GM12878 (cell line): ENCODE results near the gene RECQL. TPM values are rescaled to one million over a fixed set of nuclear protein-coding genes. Genes with fewer than 3 reads are reported as not detected.
"Not testable (repeated sequence)": the region's sequence is repeated elsewhere in the genome, so short reads cannot be mapped to it uniquely, and the experiment has no call there.

ENCODE experiments used
- ATAC-seq: fragments of 200-7000 bp; cut with Tn5 transposase; 3 replicates; pipeline ENCODE4 v1.9.1; 2020; ENCODE audit warnings: mild to moderate bottlenecking, moderate library complexity
- BruUV-seq: library from RNA; stranded (reverse); fragments of 400-500 nt; replicated peaks from 2 replicates; lab custom pipeline; 2021; lab: Mats Ljungman, UMichigan
- CTCF ChIA-PET: fragments of 300-600 bp; sonication (Branson Sonifier 250); formaldehyde crosslinking; extraction: SDS; loops from one replicate; lab custom pipeline; 2021; ENCODE audit warnings: inconsistent platforms; lab: Yijun Ruan, JAX
- POLR2A ChIA-PET: fragments of 350-600 bp; formaldehyde crosslinking; extraction: SDS; loops from one replicate; lab custom pipeline; 2021; ENCODE audit warnings: inconsistent platforms; lab: Charles Lee
- RAD21 ChIA-PET: fragments of 300-600 bp; sonication (Branson Sonifier 250); formaldehyde crosslinking; loops from one replicate; lab custom pipeline; 2023; ENCODE audit warnings: antibody characterized with exemption; ENCODE audit not compliant: unreplicated experiment; lab: Charles Lee
- SMC1A ChIA-PET: fragments of 300-600 bp; sonication (Branson Sonifier 250); formaldehyde crosslinking; loops from one replicate; lab custom pipeline; 2023; ENCODE audit not compliant: unreplicated experiment, uncharacterized antibody; lab: Charles Lee
- DNase-seq: peaks from one replicate; pipeline ENCODE4 v3.0.0-alpha.2; 2011; ENCODE audit warnings: low read depth, low spot score
- FAIRE-seq: peaks from 3 replicates; lab custom pipeline; 2011; peaks lifted over from hg19 to GRCh38; lab: Jason Lieb, UNC
- H2AFZ ChIP-seq: 2 replicates; pipeline ENCODE4 v1.6.0; 2011; ENCODE audit warnings: low read depth, low read length, control low read depth; ENCODE audit not compliant: control insufficient read depth
- H3K27ac ChIP-seq: 2 replicates; pipeline ENCODE4 v1.5.1; 2011; ENCODE audit warnings: control low read depth; ENCODE audit not compliant: control insufficient read depth, insufficient read depth
- H3K27me3 ChIP-seq, 2 experiments: replicated peaks in 1 of 2; 2 replicates each; pipeline versions ENCODE4 v1.6.0 to v1.6.1; 2011; ENCODE audit warnings: low read length in 1 of 2; ENCODE audit not compliant: control insufficient read depth in 2 of 2, insufficient read depth in 2 of 2
- H3K36me3 ChIP-seq, 2 experiments: 2 replicates each; pipeline ENCODE4 v1.5.1; 2011; ENCODE audit warnings: low read length in 1 of 2; ENCODE audit not compliant: control insufficient read depth in 2 of 2, insufficient read depth in 2 of 2
- H3K4me1 ChIP-seq: 2 replicates; pipeline ENCODE4 v1.6.1; 2011; ENCODE audit warnings: mild to moderate bottlenecking, low read length, moderate library complexity, mixed read lengths; ENCODE audit not compliant: control insufficient read depth, insufficient read depth
- H3K4me2 ChIP-seq: 2 replicates; pipeline ENCODE4 v1.6.0; 2011; ENCODE audit warnings: control low read depth; ENCODE audit not compliant: control insufficient read depth, insufficient read depth
- H3K4me3 ChIP-seq: fragments of 200-600 bp; sonication (generic); 2 replicates; pipeline ENCODE4 v1.5.1; 2016
- H3K79me2 ChIP-seq: 2 replicates; pipeline ENCODE4 v1.6.0; 2011; ENCODE audit warnings: low read length; ENCODE audit not compliant: control insufficient read depth, insufficient read depth
- H3K9ac ChIP-seq: 2 replicates; pipeline ENCODE4 v1.8.0; 2011; ENCODE audit warnings: low read length, control low read depth, mixed read lengths; ENCODE audit not compliant: control insufficient read depth, insufficient read depth
- H3K9me3 ChIP-seq: replicated peaks from 3 replicates; pipeline ENCODE4 v1.5.1; 2011; ENCODE audit warnings: mild to moderate bottlenecking, low read length; ENCODE audit not compliant: control insufficient read depth, insufficient read depth
- H4K20me1 ChIP-seq: 2 replicates; pipeline ENCODE4 v1.6.0; 2011; ENCODE audit not compliant: control insufficient read depth, insufficient read depth
- BRCA1 ChIP-seq: IDR thresholded peaks from 2 replicates; pipeline ENCODE4 v1.6.1; 2011; ENCODE audit warnings: low read depth, low read length, improper control_type of control experiment
- POLR2AphosphoS5 ChIP-seq: IDR thresholded peaks from 2 replicates; pipeline ENCODE4 v1.6.1; 2011; ENCODE audit warnings: mild to moderate bottlenecking, low read length, inconsistent platforms
- POU2F2 ChIP-seq: IDR thresholded peaks from 3 replicates; pipeline ENCODE4 v1.6.1; 2011; ENCODE audit warnings: low read depth, mild to moderate bottlenecking, low read length, borderline replicate concordance
- RUNX3 ChIP-seq: IDR thresholded peaks from 2 replicates; pipeline ENCODE4 v1.6.1; 2012; ENCODE audit warnings: low read length, inconsistent platforms
- WGBS: methylation state at CpG from one replicate; pipeline ENCODE4 v1.1.6; 2016; ENCODE audit warnings: low lambda C conversion rate; ENCODE audit not compliant: insufficient replicate concordance, insufficient coverage; ENCODE audit errors: missing lambda C conversion rate; 5-methylcytosine and 5-hydroxymethylcytosine counted together
- in situ Hi-C: fragments of 300-500 bp; cut with MboI; formaldehyde crosslinking; loops from 9 replicates; pipeline ENCODE4 v1.14.3; 2018; ENCODE audit warnings: mixed read lengths
- intact Hi-C: fragments of 100-400 bp; cut with micrococcal nuclease; formaldehyde crosslinking; loops from one replicate; pipeline ENCODE4 v1.14.2; 2022; ENCODE audit not compliant: unreplicated experiment
- polyA plus RNA-seq, 11 experiments: library from polyadenylated mRNA; depleted of rRNA in 4 of 11; unstranded in 6 of 11; stranded (reverse) in 5 of 11; fragments of >200 nt; fragmentation: Nextera tagmentation in 4 of 11; fragmentation: Illumina TruSeq in 1 of 11; extraction: Ambion mirVana in 4 of 11; extraction: Trizol in 1 of 11; gene quantifications; 1 replicate in 1 of 11; 2 replicates in 10 of 11; pipeline versions ENCODE4 v1.2.1 to v1.2.3, GENCODE V29; 2011 to 2016; ENCODE audit warnings: inconsistent platforms in 2 of 11, missing spikeins in 2 of 11, low read depth in 1 of 11
- total RNA-seq, 4 experiments: library from RNA; depleted of rRNA in 3 of 4; stranded (reverse); fragments of >200 nt in 3 of 4; fragmentation: Illumina TruSeq in 1 of 4; extraction: Trizol in 1 of 4; gene quantifications; 2 replicates each; pipeline versions ENCODE4 v1.2.1 to v1.2.3, GENCODE V29; 2013 to 2021

RECQL gene
- total and polyA plus RNA-seq, 10 of the 15 experiments (the other 5 are each of a cell fraction or from before 2014, with no cell fraction given): 47.4 to 130 (median 70.8) TPM

- ATAC-seq: no peak; the same call in 2 of the 3 replicates
- RAD21 ChIA-PET: no interaction called here
- peaks cover 0 to 29% of the 10 kb centered on the region in 2 experiments; a peak in 2 of 4 replicates for H3K36me3 ChIP-seq
Observed at GRCh38 chr12:21472197-21472823, 29.1 kb downstream of the RECQL start.

DNA sequence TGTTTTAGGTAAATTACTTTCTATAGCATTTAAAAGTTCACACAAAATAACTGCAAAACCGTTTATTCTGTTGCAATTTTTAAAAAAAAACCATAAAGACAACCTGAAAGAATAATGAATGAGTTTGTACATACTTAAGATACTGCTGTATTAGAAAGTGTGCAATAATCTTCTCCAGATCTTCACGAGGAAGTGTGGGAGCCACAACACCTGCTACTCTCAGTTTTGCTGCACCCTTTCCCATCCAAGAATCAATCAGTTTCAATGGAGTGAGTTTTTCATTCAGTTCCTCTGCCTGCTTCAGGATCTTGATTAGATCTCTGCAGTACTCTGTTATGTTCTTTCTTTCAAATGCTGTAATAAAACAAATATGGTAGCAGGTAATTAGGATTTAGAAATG is 30.1 kb downstream of the RECQL start:
- no TSS peak for BruUV-seq
- no peaks in the 10 kb centered on the region for H3K9me3 ChIP-seq
- H3K79me2 ChIP-seq: no peaks in the 10 kb centered on the region
- H3K4me2 ChIP-seq: no peak overlapping the region
- WGBS: 19% methylated on average over 2 of the region's 2 CpGs
- ChIA-PET CTCF (no interaction called here), RAD21 (no interaction called here), SMC1A (no interaction called here), POLR2A (no interaction called here)
- no peak overlapping the region for H2AFZ ChIP-seq
- no peak for TF ChIP-seq BRCA1
- no peak overlapping the region for H3K27ac ChIP-seq
- FAIRE-seq (no peak), DNase-seq (no peak), ATAC-seq (no peak)
- H3K9ac ChIP-seq: no peak overlapping the region
- H3K36me3 ChIP-seq: peaks cover 0 to 30% of the 10 kb centered on the region in 2 experiments; a peak in 2 of 4 replicates
- H3K4me1 ChIP-seq: no peaks in the 10 kb centered on the region
- no peaks in the 10 kb centered on the region for H3K27me3 ChIP-seq
- intact Hi-C loops: no loop called here
- H4K20me1 ChIP-seq: no peaks in the 10 kb centered on the region
- in situ Hi-C loops: no loop called here
- no peak overlapping the region for H3K4me3 ChIP-seq

More at GRCh38 chr12:21472197-21472823, 29.1 kb downstream of the RECQL start:
- Histone ChIP-seq H2AFZ (no peak overlapping the region), H3K9ac (no peak overlapping the region), H3K27ac (no peak overlapping the region), H3K79me2 (no peaks in the 10 kb centered on the region), H3K9me3 (no peaks in the 10 kb centered on the region), H4K20me1 (no peaks in the 10 kb centered on the region), H3K4me2 (no peak overlapping the region), H3K4me1 (no peaks in the 10 kb centered on the region), H3K27me3 (no peaks in the 10 kb centered on the region), H3K4me3 (no peak overlapping the region)
- FAIRE-seq (no peak), DNase-seq (no peak)
- intact Hi-C loops: no loop called here
- in situ Hi-C loops: no loop called here
- CTCF ChIA-PET: no interaction called here
- POLR2A ChIA-PET: no interaction called here
- TF ChIP-seq RUNX3 (no peak), POU2F2 (no peak), POLR2AphosphoS5 (peak; percentile 37; the same call in 1 of the 2 replicates)
- no TSS peak for BruUV-seq
- SMC1A ChIA-PET: no interaction called here
- 97% methylated on average over 7 of the region's 7 CpGs for WGBS

DNA sequence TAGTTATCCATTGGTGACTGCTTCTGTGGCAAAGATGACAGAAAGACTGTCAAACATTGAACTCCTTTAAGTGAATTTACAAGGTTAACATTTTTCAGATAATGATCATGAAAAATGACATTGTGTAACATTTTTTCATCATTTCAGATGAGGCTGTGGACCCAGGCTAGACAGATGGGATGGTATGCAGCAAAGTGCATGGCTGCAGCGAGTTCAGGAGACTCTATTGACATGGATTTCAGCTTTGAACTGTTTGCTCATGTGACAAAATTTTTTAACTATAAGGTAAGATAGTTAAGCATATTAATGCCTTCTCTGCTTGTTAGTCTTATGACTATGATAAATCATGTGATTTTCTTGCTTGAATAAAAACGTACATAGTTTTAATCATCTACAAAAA is 34.1 kb downstream of the RECQL start:
- in situ Hi-C loops: not testable (repeated sequence)
- peaks cover 0 to 17% of the 10 kb centered on the region in 2 experiments; a peak in 1 of 4 replicates for H3K36me3 ChIP-seq

More for the DNA sequence above, 34.1 kb downstream of the RECQL start:
- POLR2A ChIA-PET, H3K4me2 ChIP-seq, H3K79me2 ChIP-seq, intact Hi-C loops, H3K4me1 ChIP-seq, H3K27me3 ChIP-seq, RAD21 ChIA-PET, H3K27ac ChIP-seq, DNase-seq, H2AFZ ChIP-seq, ATAC-seq, BruUV-seq, H4K20me1 ChIP-seq, H3K9ac ChIP-seq, H3K9me3 ChIP-seq, H3K4me3 ChIP-seq: not testable (repeated sequence)
- ChIA-PET CTCF (interaction anchor here (0.7 kb wide), 1 partner anchor 94 kb away, joined by 3 read pairs; no protein-coding TSS in a partner anchor), SMC1A (interaction anchor here (0.6 kb wide), 1 partner anchor 21 kb away, joined by 3 read pairs; no protein-coding TSS in a partner anchor)
- WGBS: 47% methylated on average over 2 of the region's 2 CpGs
- peak; percentile 81 for FAIRE-seq
